ENCODE data around the gene FYN.
A peak's percentile ranks its signal among the peaks of the same experiment; 100 is the strongest.

Gene FYN

GRCh38 chr6:111846492-111847409, 26.5 kb downstream of the FYN start:
- DNase-seq (ENCODE audit: low read depth) = no peak
- TF ChIP-seq CTCF (IDR thresholded peaks at IDR 0.05; ENCODE audit: low read depth, low read length, missing control alignments) = no peak
- H3K4me3 ChIP-seq (ENCODE audit: low read depth, low read length) = no peak overlapping the region

- no peak for DNase-seq (ENCODE audit: low read depth)
- TF ChIP-seq CTCF (IDR thresholded peaks at IDR 0.05; ENCODE audit: low read depth, low read length, missing control alignments) = no peak
- H3K4me3 ChIP-seq (ENCODE audit: low read depth, low read length) = no peak overlapping the region
These were observed 27.2 kb downstream of the FYN start for GRCh38 chr6:111846066-111846465.

- no peak for DNase-seq (ENCODE audit: low read depth)
- no peak for TF ChIP-seq CTCF (IDR thresholded peaks at IDR 0.05; ENCODE audit: low read depth, low read length, missing control alignments)
- no peak overlapping the region for H3K4me3 ChIP-seq (ENCODE audit: low read depth, low read length)
These were observed 27.8 kb downstream of the FYN start for GRCh38 chr6:111845441-111845871.

GRCh38 chr6:111844921-111845320, 28.3 kb downstream of the FYN start:
- no peak for DNase-seq (ENCODE audit: low read depth)
- H3K4me3 ChIP-seq (ENCODE audit: low read depth, low read length) = no peak overlapping the region; the same call in none of the 2 replicates
- no peak for TF ChIP-seq CTCF (IDR thresholded peaks at IDR 0.05; ENCODE audit: low read depth, low read length, missing control alignments)

GRCh38 chr6:111844376-111844775, 28.9 kb downstream of the FYN start:
- H3K4me3 ChIP-seq (ENCODE audit: low read depth, low read length) = peak overlapping the region; percentile 20; the same call in 1 of the 2 replicates
- DNase-seq (ENCODE audit: low read depth) = no peak
- TF ChIP-seq CTCF (IDR thresholded peaks at IDR 0.05; ENCODE audit: low read depth, low read length, missing control alignments) = no peak

GRCh38 chr6:111843347-111844147, 29.7 kb downstream of the FYN start:
- no peak for TF ChIP-seq CTCF (IDR thresholded peaks at IDR 0.05; ENCODE audit: low read depth, low read length, missing control alignments)
- DNase-seq (ENCODE audit: low read depth) = no peak
- no peak overlapping the region for H3K4me3 ChIP-seq (ENCODE audit: low read depth, low read length)

Measured in GM12864 (cell line).